Neural crest cell (in vitro differentiated cells): ENCODE measurements around the gene BMPER. TPM values are rescaled to one million over a fixed set of nuclear protein-coding genes. Genes with fewer than 3 reads are reported as not detected.

ENCODE experiments used
- DNase-seq: peaks from one replicate; pipeline ENCODE4 v3.0.0; 2021; ENCODE audit warnings: low read depth, mixed read lengths, low spot score
- H3K27ac Mint-ChIP-seq: one replicate; pipeline ENCODE4 v1.8.0; 2021; ENCODE audit warnings: mild to moderate bottlenecking, mixed read lengths; ENCODE audit not compliant: unreplicated experiment
- H3K27me3 Mint-ChIP-seq: 2 replicates; pipeline ENCODE4 v1.8.0; 2021; ENCODE audit warnings: low read depth, mild to moderate bottlenecking, mixed read lengths
- H3K36me3 Mint-ChIP-seq: 2 replicates; pipeline ENCODE4 v1.8.0; 2021; ENCODE audit warnings: low read depth, mild to moderate bottlenecking, mixed read lengths
- H3K4me1 Mint-ChIP-seq: 2 replicates; pipeline ENCODE4 v1.8.0; 2021; ENCODE audit warnings: mixed read lengths
- H3K4me3 Mint-ChIP-seq: one replicate; pipeline ENCODE4 v1.8.0; 2021; ENCODE audit warnings: mild to moderate bottlenecking, mixed read lengths
- H3K9me3 Mint-ChIP-seq: 2 replicates; pipeline ENCODE4 v1.8.0; 2021; ENCODE audit warnings: mixed read lengths
- CTCF ChIP-seq: fragments of 200-600 bp; sonication (generic); conservative IDR thresholded peaks from 2 replicates; pipeline ENCODE4 v1.5.0; 2021; ENCODE audit warnings: antibody characterized with exemption, mild to moderate bottlenecking
- total RNA-seq: library from RNA; stranded (reverse); gene quantifications from 2 replicates; pipeline ENCODE4 v1.2.1, GENCODE V29; 2021

BMPER gene
- total RNA-seq, 1 donor from 2014 or later = not detected

DNA sequence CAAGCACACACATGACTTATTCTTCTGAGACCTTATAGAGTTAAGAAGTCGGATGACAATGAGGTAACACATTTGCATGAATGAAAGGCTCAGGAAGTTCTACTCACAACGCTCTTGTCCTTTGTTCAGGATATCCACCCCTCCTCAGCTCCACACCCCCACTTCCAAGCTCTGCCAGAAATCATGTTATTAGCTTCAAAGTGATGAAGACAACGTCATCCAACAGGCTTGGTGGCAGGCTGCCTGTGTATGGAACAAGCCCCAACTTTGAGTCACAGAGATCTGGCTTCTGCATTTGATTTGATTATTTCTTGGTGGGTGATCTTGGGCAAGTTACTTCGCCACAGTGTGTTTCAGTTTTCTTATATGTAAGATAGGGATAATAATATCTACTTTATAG lies 12.4 kb upstream of the BMPER start:
- Mint-ChIP-seq H3K4me1 (no peaks in the 10 kb centered on the region), H3K36me3 (no peaks in the 10 kb centered on the region), H3K9me3 (no peaks in the 10 kb centered on the region), H3K27ac (no peak overlapping the region), H3K4me3 (no peak overlapping the region), H3K27me3 (peaks cover 20% of the 10 kb centered on the region)
- DNase-seq = no peak
- no peak for TF ChIP-seq CTCF

DNA sequence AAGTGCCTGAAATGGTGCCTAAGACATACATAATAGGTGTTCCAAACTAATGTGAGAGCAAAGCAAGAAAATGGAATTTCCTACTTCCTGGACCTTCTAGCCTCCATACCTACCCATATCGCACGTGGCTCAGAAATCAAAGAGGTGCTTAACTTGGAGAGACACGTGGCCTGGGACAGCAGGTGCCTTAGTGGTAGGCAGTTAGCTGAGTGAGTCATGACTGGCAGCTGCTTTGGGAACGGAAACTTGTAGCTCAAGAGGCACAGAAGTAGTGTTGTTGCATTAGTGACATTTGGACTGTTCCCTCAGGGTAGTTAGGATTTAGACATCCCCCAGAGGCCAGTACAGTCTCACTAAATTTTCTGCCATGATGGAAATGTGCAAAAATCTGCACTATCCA lies 12.0 kb upstream of the BMPER start:
- Mint-ChIP-seq H3K27ac (no peak overlapping the region), H3K27me3 (peaks cover 21% of the 10 kb centered on the region), H3K4me3 (no peak overlapping the region), H3K9me3 (no peaks in the 10 kb centered on the region), H3K36me3 (no peaks in the 10 kb centered on the region), H3K4me1 (no peaks in the 10 kb centered on the region)
- DNase-seq = no peak
- no peak for TF ChIP-seq CTCF

- Mint-ChIP-seq H3K4me1 (no peaks in the 10 kb centered on the region), H3K9me3 (no peaks in the 10 kb centered on the region), H3K4me3 (no peak overlapping the region), H3K27ac (no peak overlapping the region), H3K27me3 (peaks cover 34% of the 10 kb centered on the region), H3K36me3 (no peaks in the 10 kb centered on the region)
- peak; percentile 94 for DNase-seq
- TF ChIP-seq CTCF = peak; percentile 88
Observed at GRCh38 chr7:33895025-33895804, 10.1 kb upstream of the BMPER start.

DNA sequence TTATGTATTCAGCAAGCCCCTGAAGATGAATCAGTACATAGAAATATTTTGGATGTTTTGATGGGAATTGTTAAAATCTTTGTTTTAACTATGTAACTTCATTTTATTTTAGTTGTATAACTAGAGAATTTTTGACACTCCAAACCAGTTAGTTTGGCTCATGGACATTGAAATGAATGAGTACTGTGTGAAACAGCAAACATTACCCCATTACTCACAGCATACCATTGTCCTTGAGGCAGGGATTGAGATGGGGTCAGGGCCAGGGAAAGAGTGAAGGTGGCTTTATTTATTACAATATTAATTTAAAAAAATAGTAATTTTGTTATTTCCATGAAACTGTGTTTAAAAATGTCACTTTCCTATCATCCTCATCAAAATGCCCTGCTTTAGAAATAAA lies 4.8 kb upstream of the BMPER start:
- H3K9me3 Mint-ChIP-seq = no peaks in the 10 kb centered on the region
- peaks cover 63% of the 10 kb centered on the region for H3K27me3 Mint-ChIP-seq
- TF ChIP-seq CTCF = no peak
- H3K27ac Mint-ChIP-seq = no peak overlapping the region
- H3K4me1 Mint-ChIP-seq = peaks cover 6% of the 10 kb centered on the region
- H3K36me3 Mint-ChIP-seq = no peaks in the 10 kb centered on the region
- no peak for DNase-seq
- no peak overlapping the region for H3K4me3 Mint-ChIP-seq

- Mint-ChIP-seq H3K4me3 (no peak overlapping the region), H3K36me3 (no peaks in the 10 kb centered on the region), H3K27ac (no peak overlapping the region), H3K4me1 (peaks cover 6% of the 10 kb centered on the region), H3K27me3 (peaks cover 69% of the 10 kb centered on the region), H3K9me3 (no peaks in the 10 kb centered on the region)
- DNase-seq = no peak
- no peak for TF ChIP-seq CTCF
Observed at GRCh38 chr7:33901199-33901598, 4.1 kb upstream of the BMPER start.
